Astrocyte (in vitro differentiated cells and primary cell): ENCODE measurements around the gene TTYH2.

Source experiments
- EZH2 ChIP-seq: IDR thresholded peaks from 2 replicates; pipeline ENCODE4 v1.6.1; 2012; ENCODE audit warnings: mild to moderate bottlenecking, low read length, inconsistent platforms; ENCODE audit not compliant: insufficient read depth
- TF ChIP-seq, protein P1 (sequence below): IDR thresholded peaks from 2 replicates; pipeline ENCODE4 v1.5.1; 2011; ENCODE audit warnings: low read depth, mild to moderate bottlenecking, inconsistent platforms, low read length, moderate library complexity; ENCODE audit not compliant: insufficient read depth

DNA sequence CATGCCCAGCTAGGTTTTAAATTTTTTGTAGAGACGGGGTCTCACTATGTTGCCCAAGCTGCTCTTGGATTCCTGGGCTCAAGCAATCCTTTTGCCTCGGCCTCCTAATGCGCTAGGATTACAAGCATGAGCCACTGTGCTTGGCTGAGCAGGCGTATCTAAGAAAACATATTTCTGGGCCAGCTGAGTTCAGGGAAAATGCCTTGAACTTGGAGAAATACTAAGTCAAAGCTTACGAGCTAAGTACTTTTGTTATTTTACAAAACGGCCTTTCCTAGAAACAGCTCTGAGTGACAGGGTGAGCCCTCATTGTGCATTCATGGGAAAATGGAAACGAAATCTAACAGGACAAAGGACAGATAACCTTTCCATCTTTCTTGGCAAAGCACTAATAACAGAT, 85.4 kb downstream of the TTYH2 start:
- TF ChIP-seq, protein P1, sequence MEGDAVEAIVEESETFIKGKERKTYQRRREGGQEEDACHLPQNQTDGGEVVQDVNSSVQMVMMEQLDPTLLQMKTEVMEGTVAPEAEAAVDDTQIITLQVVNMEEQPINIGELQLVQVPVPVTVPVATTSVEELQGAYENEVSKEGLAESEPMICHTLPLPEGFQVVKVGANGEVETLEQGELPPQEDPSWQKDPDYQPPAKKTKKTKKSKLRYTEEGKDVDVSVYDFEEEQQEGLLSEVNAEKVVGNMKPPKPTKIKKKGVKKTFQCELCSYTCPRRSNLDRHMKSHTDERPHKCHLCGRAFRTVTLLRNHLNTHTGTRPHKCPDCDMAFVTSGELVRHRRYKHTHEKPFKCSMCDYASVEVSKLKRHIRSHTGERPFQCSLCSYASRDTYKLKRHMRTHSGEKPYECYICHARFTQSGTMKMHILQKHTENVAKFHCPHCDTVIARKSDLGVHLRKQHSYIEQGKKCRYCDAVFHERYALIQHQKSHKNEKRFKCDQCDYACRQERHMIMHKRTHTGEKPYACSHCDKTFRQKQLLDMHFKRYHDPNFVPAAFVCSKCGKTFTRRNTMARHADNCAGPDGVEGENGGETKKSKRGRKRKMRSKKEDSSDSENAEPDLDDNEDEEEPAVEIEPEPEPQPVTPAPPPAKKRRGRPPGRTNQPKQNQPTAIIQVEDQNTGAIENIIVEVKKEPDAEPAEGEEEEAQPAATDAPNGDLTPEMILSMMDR, result no peak
- TF ChIP-seq EZH2, result no peak
